ENCODE measurements around the gene SOS1.
A peak's percentile ranks its signal among the peaks of the same experiment; 100 is the strongest.

SOS1 gene

GRCh38 chr2:39123436-39123999 is 2.7 kb upstream of the SOS1 start:
- ChIA-PET POLR2A (interaction anchor here (0.7 kb wide), 1 partner anchor 69 kb away, joined by 3 read pairs; no protein-coding TSS in a partner anchor), CTCF (interaction anchor here (0.6 to 2.3 kb wide), 10 partner anchors 8 to 106 kb away, joined by 3 to 13 read pairs (median 6); no protein-coding TSS in a partner anchor)

GRCh38 chr2:39121523-39122063 is 742 bp upstream of the SOS1 start:
- ChIA-PET CTCF (interaction anchor here (0.7 to 2.7 kb wide), 3 partner anchors 9 to 108 kb away, joined by 3 to 11 read pairs (median 5); no protein-coding TSS in a partner anchor), POLR2A (no interaction called here)

More at GRCh38 chr2:39123436-39123999, 2.7 kb upstream of the SOS1 start:
- DNase-seq (ENCODE audit: low read depth, low spot score), result no peak
- peak overlapping the region; percentile 80 for H3K4me3 ChIP-seq (ENCODE audit: low read depth, low read length)
- no peak for TF ChIP-seq CTCF (IDR thresholded peaks at IDR 0.05; ENCODE audit: insufficient read depth, low read length, missing control alignments)

GRCh38 chr2:39120521-39120770 is 405 bp downstream of the SOS1 start:
- POLR2A ChIA-PET, result no interaction called here
- CTCF ChIA-PET, result interaction anchor here (2.7 to 3.1 kb wide), 2 partner anchors 61 to 109 kb away, joined by 11 to 14 read pairs; no protein-coding TSS in a partner anchor
- peak overlapping the region; percentile 74 for H3K4me3 ChIP-seq (ENCODE audit: low read depth, low read length)
- no peak for DNase-seq (ENCODE audit: low read depth, low spot score)
- TF ChIP-seq CTCF (IDR thresholded peaks at IDR 0.05; ENCODE audit: insufficient read depth, low read length, missing control alignments), result no peak

More at GRCh38 chr2:39121523-39122063, 742 bp upstream of the SOS1 start:
- no peak for TF ChIP-seq CTCF (IDR thresholded peaks at IDR 0.05; ENCODE audit: insufficient read depth, low read length, missing control alignments)
- DNase-seq (ENCODE audit: low read depth, low spot score), result no peak
- peak overlapping the region; percentile 74 for H3K4me3 ChIP-seq (ENCODE audit: low read depth, low read length)

- TF ChIP-seq CTCF (IDR thresholded peaks at IDR 0.05; ENCODE audit: insufficient read depth, low read length, missing control alignments), result peak; percentile 11
- peak overlapping the region; percentile 74 for H3K4me3 ChIP-seq (ENCODE audit: low read depth, low read length)
- DNase-seq (ENCODE audit: low read depth, low spot score), result no peak
- ChIA-PET POLR2A (no interaction called here), CTCF (interaction anchor here (0.7 to 3.1 kb wide), 6 partner anchors 10 to 173 kb away, joined by 3 to 14 read pairs (median 4); no protein-coding TSS in a partner anchor)
Observed at GRCh38 chr2:39119732-39120520, 925 bp downstream of the SOS1 start.

- ChIA-PET CTCF (interaction anchor here (0.7 to 3.1 kb wide), 7 partner anchors 11 to 172 kb away, joined by 3 to 14 read pairs (median 6); no protein-coding TSS in a partner anchor), POLR2A (no interaction called here)
- DNase-seq (ENCODE audit: low read depth, low spot score), result no peak
- H3K4me3 ChIP-seq (ENCODE audit: low read depth, low read length), result peak overlapping the region; percentile 74
- TF ChIP-seq CTCF (IDR thresholded peaks at IDR 0.05; ENCODE audit: insufficient read depth, low read length, missing control alignments), result no peak
Observed at GRCh38 chr2:39118786-39119499, 1.9 kb downstream of the SOS1 start.

Data from AG04449 (cell line).